ENCODE results near the gene LGALS3BP. TPM values are rescaled to one million over a fixed set of nuclear protein-coding genes. Genes with fewer than 3 reads are reported as not detected.

Gene LGALS3BP
- total RNA-seq, 1 donor from 2014 or later: 488 TPM

DNA sequence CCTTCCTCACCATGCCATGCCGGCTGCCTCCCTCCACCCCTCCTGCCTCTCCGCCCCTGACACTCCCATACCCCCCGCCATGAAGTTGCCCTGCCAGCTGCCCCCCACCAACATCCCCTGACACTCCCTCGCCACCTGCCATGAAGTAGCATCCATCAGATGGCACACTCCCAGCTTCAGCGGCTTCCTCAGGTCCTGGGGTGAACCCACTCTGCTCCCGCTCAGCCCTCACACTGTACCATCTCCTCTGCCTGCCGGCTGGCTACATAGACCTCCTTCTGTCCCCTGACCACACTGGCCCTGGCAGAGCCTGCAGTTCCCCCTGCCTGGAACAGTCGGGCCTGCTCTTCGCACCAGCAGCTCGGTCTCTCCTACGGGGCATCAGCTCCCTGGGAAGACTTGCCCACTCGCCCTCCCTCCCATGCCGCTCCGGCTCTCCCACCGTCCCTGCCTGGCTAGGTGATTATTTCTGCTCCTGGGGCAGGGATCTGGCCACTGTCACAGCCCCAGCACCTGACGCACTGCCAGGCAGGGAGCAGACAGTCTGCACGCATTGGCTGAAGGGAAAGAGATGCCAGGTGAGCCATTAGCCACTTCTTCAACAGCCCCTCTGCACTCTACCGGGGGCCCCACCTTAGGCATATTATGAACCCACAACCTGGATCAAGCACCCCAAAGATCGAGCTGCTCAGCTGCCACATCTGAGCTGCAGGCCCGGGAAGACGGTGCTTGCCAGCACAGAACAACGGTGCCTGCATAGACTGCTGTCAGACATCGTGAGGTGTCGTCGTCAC is 20.9 kb upstream of the LGALS3BP start:
- intact Hi-C loops (cut with DNase I): no loop called here
- Histone ChIP-seq H3K36me3 (peaks cover 0 to 35% of the 10 kb centered on the region in 2 donors), H3K4me1 (peaks cover 45% of the 10 kb centered on the region), H3K27me3 (no peaks in the 10 kb centered on the region), H3K27ac (no peak overlapping the region), H3K9me3 (no peaks in the 10 kb centered on the region), H3K4me3 (no peak overlapping the region)
- no peak for DNase-seq (ENCODE audit: extremely low spot score in 2 of 2)
- no peak for TF ChIP-seq POLR2AphosphoS5 (IDR thresholded peaks at IDR 0.05; ENCODE audit: insufficient read depth in 1 of 2, low read depth in 1 of 2)

GRCh38 chr17:78999947-79000395 is 20.2 kb upstream of the LGALS3BP start:
- Histone ChIP-seq H3K9me3 (no peaks in the 10 kb centered on the region), H3K36me3 (peaks cover 0 to 35% of the 10 kb centered on the region in 2 donors)
- intact Hi-C loops (cut with DNase I): no loop called here

DNA sequence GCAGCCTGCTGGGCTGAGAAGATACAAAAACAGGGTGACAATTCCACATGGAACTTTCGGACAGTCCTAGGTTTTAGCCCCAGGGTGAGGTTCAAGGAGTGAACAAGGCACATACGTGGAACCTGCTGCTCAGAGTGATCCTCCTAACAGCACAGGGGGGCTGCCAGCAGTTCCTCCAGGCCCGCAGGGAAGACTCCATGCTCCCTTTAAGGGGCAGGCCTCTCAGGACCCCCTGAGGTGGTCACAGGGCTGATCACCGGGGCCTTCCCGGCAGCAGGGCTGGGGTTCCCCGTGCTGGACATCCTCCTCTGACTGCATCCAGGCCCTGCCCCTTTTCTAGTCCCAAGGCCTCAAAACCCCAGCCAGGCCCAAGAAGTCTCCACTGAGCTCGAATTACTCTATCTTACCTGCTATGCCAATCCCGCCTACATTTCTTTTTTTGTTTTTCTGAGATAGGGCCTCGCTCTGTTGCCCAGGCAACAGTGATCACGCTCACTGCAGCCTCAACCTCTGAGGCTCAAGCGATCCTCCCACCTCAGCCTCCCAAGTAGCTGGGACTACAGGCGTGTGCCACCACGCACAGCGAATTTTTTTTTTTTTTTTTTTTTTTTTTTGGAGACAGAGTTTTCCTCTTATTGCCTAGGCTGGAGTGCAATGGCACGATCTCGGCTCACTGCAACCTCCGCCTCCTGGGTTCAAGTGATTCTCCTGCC is 19.5 kb upstream of the LGALS3BP start:
- Histone ChIP-seq H3K4me3 (no peak overlapping the region), H3K27me3 (no peaks in the 10 kb centered on the region), H3K4me1 (peaks cover 38% of the 10 kb centered on the region), H3K27ac (no peak overlapping the region), H3K9me3 (no peaks in the 10 kb centered on the region), H3K36me3 (peaks cover 0 to 37% of the 10 kb centered on the region in 2 donors)
- no peak for DNase-seq (ENCODE audit: extremely low spot score in 2 of 2)
- intact Hi-C loops (cut with DNase I): no loop called here
- TF ChIP-seq POLR2AphosphoS5 (IDR thresholded peaks at IDR 0.05; ENCODE audit: insufficient read depth in 1 of 2, low read depth in 1 of 2): no peak
- TF ChIP-seq CTCF (IDR thresholded peaks at IDR 0.05): no peak
- TF ChIP-seq POLR2A (IDR thresholded peaks at IDR 0.05): no peak

More at GRCh38 chr17:78999947-79000395, 20.2 kb upstream of the LGALS3BP start:
- TF ChIP-seq POLR2AphosphoS5 (IDR thresholded peaks at IDR 0.05; ENCODE audit: insufficient read depth in 1 of 2, low read depth in 1 of 2) (no peak), POLR2A (IDR thresholded peaks at IDR 0.05) (no peak), CTCF (IDR thresholded peaks at IDR 0.05) (no peak)
- Histone ChIP-seq H3K4me1 (peaks cover 38% of the 10 kb centered on the region), H3K27ac (no peak overlapping the region), H3K27me3 (no peaks in the 10 kb centered on the region), H3K4me3 (no peak overlapping the region)
- no peak for DNase-seq (ENCODE audit: extremely low spot score in 2 of 2)

DNA sequence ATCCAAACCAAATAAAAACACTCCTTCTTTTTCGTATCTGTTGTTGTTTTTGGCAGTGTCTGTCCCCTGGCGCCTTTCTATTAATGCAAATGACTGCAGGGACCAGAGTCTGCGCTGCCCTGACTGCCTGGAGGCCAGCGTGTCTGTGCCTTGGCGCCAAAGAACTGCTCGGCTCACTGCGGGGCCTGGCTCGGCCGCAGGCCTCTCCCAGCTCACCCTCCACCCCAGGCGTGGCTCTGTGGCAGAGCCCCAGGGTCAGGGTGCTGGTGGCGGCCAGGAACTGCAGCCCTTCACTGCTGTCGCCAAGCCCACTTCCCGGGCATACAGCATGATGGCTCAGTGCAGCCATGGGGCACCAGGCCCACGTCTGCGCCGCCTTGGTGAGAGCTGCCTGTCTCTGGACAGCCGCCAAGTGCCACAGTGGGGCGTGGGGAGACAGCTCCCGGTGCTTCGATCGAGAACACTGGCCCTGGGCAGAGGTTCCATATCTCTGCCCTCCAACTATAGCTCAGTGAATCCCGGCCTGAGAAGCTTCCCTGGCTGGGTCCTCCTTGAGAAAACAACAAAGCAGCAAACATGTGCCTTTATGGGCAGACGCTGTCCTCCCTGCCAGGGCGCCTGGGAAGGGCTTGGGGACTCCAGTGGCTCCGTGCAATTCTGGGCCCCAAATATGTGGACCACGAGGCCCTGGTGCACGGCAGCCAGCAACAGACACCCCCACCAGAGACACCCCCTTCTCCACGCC is 18.8 kb upstream of the LGALS3BP start:
- no peak for TF ChIP-seq POLR2A (IDR thresholded peaks at IDR 0.05)
- no peak for TF ChIP-seq CTCF (IDR thresholded peaks at IDR 0.05)
- TF ChIP-seq POLR2AphosphoS5 (IDR thresholded peaks at IDR 0.05; ENCODE audit: insufficient read depth in 1 of 2, low read depth in 1 of 2): no peak
- no peak for DNase-seq (ENCODE audit: extremely low spot score in 2 of 2)
- Histone ChIP-seq H3K27me3 (no peaks in the 10 kb centered on the region), H3K9me3 (no peaks in the 10 kb centered on the region), H3K27ac (no peak overlapping the region), H3K4me1 (peaks cover 34% of the 10 kb centered on the region), H3K36me3 (peaks cover 0 to 41% of the 10 kb centered on the region in 2 donors), H3K4me3 (no peak overlapping the region)
- intact Hi-C loops (cut with DNase I): no loop called here

DNA sequence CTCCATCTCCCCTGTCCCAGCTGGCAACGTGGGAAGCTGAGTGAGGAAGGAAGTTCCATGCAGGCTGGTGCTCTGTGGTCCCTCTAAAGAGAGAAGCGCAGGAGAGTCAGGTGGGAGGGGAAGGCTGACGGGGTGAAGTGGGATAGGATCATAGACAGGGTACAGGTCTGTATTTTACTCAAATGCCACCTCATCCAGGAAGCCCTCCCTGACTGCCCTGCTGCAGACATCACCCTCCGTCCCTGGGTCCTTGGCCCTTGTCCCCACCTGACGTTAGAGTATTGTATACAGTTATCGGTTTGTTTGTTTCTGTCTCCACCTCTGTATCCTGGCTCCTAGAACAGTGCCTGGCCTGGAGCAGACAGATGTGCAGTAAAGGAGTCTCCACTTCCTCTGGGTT is 18.2 kb upstream of the LGALS3BP start:
- no peak overlapping the region for H3K4me3 ChIP-seq
- H3K27me3 ChIP-seq: no peaks in the 10 kb centered on the region
- TF ChIP-seq POLR2AphosphoS5 (IDR thresholded peaks at IDR 0.05; ENCODE audit: insufficient read depth in 1 of 2, low read depth in 1 of 2) (no peak), POLR2A (IDR thresholded peaks at IDR 0.05) (no peak), CTCF (IDR thresholded peaks at IDR 0.05) (no peak)
- H3K36me3 ChIP-seq: peaks cover 0 to 42% of the 10 kb centered on the region in 2 donors
- intact Hi-C loops (cut with DNase I): no loop called here
- H3K27ac ChIP-seq: no peak overlapping the region
- DNase-seq (ENCODE audit: extremely low spot score in 2 of 2): no peak
- H3K4me1 ChIP-seq: peaks cover 33% of the 10 kb centered on the region
- no peaks in the 10 kb centered on the region for H3K9me3 ChIP-seq
